GM23338 (cell line): ENCODE results near the gene SRPX2.

Experiments used
- EZH2 ChIP-seq: fragments of 200-600 bp; sonication (generic); IDR thresholded peaks from one replicate; pipeline ENCODE4 v1.8.0; 2017; ENCODE audit warnings: antibody characterized with exemption, mild to moderate bottlenecking, low read depth; ENCODE audit not compliant: unreplicated experiment
- EZH2phosphoT487 ChIP-seq: fragments of 200-600 bp; sonication (generic); IDR thresholded peaks from one replicate; pipeline ENCODE4 v1.8.1; 2018; ENCODE audit warnings: antibody characterized with exemption; ENCODE audit not compliant: unreplicated experiment
- TF ChIP-seq, protein P1 (sequence below), 2 experiments: fragments of 200-600 bp in 1 of 2; sonication (generic) in 1 of 2; conservative IDR thresholded peaks; 2 replicates each; pipeline versions ENCODE4 v1.5.1 to v1.6.1; 2016 to 2017; ENCODE audit warnings: antibody characterized with exemption in 2 of 2, low read depth in 2 of 2, mild to moderate bottlenecking in 2 of 2, moderate library complexity in 1 of 2

DNA sequence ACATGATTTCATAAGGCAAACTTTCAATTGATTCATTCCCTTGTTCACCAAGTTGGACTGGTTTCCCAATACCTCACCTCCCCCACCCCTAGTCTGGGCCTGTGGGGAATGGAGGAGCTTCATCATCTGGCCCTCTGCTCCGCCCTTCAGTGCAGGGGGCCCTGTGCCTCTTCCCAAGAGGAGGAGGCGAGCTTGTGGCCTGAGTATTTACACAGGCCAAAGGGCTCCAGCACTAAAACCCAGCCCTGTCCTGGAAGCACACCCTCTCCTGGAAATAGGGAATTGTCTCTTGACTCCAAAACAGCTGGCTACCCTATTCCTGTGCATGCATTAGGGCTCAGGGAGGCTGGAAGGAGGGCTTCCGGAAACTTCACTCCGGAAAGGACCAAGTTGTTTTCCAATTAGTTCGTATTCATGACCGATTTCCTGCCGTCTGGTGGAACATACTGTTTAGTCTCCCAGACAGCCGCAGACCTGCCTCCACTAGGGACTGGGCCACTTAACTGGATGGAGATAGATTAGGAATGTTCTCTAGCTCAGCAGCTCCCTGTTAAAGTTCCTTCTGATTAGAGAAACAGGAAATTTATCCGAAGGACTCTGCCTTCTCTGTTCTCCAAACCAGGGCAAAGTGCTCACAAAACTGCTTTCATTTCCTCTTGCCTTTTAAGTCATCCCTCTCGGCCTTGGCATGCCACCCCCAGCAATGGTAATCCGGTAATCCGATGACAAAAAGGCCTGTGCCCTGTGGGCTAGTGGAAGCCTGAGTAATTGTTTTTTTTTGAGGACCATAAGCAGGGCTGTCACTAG is 5.8 kb downstream of the SRPX2 start:
- TF ChIP-seq EZH2 (no peak), EZH2phosphoT487 (no peak)
- TF ChIP-seq, protein P1, sequence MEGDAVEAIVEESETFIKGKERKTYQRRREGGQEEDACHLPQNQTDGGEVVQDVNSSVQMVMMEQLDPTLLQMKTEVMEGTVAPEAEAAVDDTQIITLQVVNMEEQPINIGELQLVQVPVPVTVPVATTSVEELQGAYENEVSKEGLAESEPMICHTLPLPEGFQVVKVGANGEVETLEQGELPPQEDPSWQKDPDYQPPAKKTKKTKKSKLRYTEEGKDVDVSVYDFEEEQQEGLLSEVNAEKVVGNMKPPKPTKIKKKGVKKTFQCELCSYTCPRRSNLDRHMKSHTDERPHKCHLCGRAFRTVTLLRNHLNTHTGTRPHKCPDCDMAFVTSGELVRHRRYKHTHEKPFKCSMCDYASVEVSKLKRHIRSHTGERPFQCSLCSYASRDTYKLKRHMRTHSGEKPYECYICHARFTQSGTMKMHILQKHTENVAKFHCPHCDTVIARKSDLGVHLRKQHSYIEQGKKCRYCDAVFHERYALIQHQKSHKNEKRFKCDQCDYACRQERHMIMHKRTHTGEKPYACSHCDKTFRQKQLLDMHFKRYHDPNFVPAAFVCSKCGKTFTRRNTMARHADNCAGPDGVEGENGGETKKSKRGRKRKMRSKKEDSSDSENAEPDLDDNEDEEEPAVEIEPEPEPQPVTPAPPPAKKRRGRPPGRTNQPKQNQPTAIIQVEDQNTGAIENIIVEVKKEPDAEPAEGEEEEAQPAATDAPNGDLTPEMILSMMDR (conservative IDR thresholded peaks at IDR 0.05; ENCODE audit: low read depth in 2 of 2) = no peak
